HG03520 (cell line): ENCODE data around the gene WDR75.
"Not testable (repeated sequence)": the region's sequence is repeated elsewhere in the genome, so short reads cannot be mapped to it uniquely, and the experiment has no call there.

Source experiments
- ATAC-seq: cut with Tn5 transposase; IDR thresholded peaks from one replicate; pipeline ENCODE4 v1.9.1; 2021; ENCODE audit warnings: mild to moderate bottlenecking, moderate library complexity; ENCODE audit not compliant: unreplicated experiment

WDR75 gene

DNA sequence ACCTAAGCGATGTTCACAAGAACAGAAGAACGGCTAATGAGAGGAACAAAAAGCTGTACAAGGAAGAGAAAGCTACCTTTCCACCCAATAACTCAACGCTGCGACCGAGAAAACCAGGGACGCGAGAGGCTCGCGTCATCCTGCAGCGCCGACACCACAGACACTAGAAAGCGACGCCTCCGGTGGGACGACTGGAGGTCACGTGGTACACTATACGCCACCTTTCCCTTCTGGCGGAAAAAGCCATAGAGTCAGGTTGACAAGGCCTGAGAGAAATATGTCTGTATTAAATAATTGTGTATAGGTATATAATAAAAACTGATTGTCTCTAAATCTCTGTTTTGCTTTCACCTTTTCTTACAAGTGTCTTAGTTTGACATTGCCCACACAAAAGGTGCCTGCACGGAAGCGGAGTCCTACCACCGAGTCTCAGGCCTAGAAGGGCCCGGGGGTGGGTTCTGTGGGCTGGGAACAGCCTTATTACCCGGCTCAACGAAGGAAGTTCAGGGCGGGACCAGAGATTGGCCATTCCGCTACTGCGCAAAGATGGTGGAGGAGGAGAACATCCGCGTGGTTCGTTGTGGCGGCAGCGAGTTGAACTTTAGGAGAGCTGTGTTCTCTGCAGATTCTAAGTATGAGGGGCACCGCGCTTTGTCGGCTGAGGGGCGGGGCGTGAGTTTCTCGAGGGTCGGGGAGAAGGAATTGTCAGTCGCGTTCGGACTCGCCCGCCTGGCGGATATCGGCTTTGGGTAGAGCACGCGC lies at the start of gene WDR75:
Gene WDR75, plus strand, starts transcription at position 528 of the 762 bp plus-strand sequence. Its CDS starts 19 bp downstream, at position 547.
- peak; percentile 83 for ATAC-seq

DNA sequence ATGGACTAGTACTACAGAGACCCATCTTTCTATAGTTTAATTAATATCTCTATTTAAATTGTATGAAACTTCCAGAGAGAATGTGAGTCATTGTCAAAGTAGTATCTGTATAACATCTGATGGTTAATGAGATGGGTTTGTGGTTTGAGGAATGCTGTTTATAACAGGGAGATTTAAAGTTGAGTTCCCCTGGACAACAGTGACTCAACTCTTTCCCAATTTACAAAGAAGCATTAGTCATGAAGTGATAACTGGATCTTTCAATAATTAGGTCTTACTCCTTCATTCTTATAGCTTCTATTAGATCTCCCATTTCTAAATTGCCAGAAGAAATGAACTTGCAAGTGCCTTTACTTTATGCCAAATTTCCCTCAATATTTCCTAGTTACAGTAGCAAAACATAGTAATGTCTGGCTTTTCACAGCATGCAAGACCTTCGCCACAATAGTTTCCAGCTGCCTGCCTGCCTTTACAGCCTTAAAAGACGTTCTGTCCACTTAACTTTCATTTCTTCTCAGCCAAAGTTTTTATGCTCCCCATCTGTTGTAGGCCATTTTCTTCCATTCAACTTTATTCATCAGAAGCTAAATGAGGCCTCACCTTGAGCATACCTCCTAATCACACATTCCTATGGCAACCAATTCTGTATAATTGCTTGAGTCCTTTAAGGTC lies 47.7 kb upstream of the WDR75 start:
- ATAC-seq: no peak

- no peak for ATAC-seq
Observed at GRCh38 chr2:189394525-189394924, 46.7 kb upstream of the WDR75 start.

GRCh38 chr2:189402932-189403331 lies 38.3 kb upstream of the WDR75 start:
- no peak for ATAC-seq

GRCh38 chr2:189406586-189407233 lies 34.6 kb upstream of the WDR75 start:
- ATAC-seq: no peak

DNA sequence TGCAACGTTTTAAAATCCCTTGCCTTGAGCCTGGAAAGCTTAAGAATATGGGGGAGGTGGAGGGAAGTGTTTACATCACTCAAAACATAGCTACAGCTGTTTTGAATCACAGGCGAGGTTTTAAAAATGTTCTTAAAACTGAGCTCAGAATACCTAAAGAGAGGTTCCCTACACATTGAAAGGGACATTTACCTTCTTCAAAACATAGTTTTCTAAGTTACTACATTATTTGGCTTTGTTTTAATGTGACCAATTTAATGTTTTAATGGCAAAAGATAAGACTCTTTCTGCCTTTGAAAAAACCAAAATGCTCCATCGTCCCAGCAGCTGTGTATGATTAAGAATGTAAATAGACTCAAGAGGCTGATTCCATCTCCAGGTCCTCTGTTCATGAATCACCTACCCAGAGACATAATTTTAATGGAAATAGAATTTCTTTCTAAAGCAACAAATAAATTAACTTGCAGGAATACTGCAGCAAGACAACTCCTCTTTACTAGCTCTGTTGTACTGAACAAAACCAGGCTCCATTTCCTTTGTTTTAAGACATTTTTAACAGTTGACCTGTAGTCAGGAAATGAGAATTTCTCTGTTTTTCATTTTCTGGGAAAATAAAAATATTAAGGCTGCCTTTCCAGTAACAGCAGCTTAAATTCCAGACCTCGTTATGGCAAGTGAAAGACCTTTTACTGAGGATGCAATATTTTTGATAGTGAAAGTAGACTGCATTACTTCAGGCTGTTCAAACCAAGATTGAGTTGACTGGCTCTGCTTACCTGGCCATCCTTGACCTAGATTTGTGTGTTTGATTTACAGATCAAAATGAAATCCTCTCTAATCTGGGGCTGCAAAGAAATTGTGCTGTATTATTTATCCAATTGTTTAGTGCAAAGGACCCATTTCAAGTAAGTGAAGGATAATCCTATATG lies 33.7 kb upstream of the WDR75 start:
- ATAC-seq: no peak

DNA sequence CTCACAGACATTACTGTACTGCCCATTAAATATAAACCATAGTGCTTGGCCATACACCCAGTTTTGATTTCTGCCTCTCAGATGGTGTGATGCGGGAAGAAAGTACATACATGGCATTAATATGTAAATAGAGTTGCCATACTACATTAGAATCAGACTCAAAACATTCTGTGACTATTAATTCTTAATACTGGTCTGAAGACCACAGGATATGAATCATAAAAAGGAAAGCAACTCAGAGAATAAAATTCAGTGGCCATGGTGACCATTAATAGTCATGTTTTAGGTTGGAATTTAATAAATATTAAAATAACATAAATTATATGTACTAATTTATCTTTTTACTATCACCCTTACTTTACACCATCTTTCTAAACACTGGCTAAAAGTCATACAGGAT lies 33.0 kb upstream of the WDR75 start:
- ATAC-seq: no peak

- no peak for ATAC-seq
Observed at GRCh38 chr2:189409131-189409530, 32.1 kb upstream of the WDR75 start.

GRCh38 chr2:189409647-189410046 lies 31.6 kb upstream of the WDR75 start:
- ATAC-seq: no peak

- ATAC-seq: no peak
Observed at GRCh38 chr2:189411860-189412259, 29.4 kb upstream of the WDR75 start.

DNA sequence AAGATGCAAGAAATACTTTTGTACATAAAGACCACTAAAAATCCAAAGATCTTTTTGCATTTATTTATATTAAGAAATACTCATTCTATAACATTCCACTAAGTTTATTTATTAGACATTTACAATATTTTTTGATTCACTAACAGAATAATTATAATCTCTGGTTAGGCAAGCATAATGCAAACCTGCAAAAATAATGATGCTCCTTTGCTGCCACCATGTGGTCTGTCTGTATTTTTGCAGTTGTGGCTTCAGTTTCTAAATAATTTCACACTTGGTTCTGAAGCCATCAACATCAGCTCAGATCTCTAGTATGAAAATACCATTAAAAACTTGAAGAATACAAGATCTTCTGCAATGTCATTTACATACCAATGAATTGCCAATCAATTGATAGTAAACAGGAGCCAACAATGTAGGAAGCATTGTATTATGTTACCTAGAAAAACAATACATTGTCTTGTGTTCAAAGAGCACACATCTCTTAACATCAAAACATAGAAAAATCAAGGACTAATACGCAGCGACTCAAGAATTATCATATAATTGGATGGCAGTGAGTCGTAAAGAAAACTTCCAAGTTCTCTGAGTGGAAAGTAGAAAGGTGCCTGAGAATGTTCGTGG lies 28.8 kb upstream of the WDR75 start:
- ATAC-seq: peak; percentile 94

DNA sequence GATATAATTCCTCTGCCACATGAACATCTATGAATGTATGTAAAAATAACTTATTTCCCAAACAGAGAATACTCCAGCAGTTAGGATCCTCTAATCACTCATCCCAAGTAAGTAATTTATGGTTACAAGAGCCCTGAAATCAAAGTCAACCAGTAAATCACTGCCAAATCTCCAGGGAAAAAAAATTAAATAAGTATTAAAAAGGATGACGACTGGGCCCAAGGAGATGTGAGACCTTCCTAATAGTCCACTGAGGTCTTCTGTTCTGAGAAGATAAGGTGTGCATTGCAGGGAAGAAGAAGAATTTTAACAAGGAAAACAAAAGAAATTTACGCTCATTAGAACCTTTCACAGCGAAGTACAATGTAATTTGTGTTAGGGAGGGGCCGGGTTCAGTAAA lies 28.0 kb upstream of the WDR75 start:
- no peak for ATAC-seq

DNA sequence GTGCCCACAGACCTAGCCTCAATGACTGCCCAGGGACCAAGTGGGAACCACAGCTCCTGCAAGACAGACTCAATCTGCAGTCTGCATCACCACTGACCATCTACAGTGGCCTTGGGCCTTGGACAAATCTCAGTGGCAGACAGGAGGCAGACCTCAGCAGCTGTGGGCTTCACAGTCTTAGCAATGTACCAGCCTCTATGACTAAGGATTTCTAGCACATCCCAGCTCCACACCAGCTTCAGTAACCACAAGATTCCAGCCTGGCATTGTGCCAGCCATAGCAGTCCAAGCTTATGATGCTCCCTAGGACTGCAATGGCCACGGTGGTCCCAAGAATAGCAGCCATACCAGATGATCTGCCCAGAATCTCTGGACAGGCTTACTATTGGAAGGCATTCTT lies 19.6 kb upstream of the WDR75 start:
- ATAC-seq: no peak

GRCh38 chr2:189424961-189425360 lies 16.3 kb upstream of the WDR75 start:
- ATAC-seq: no peak

GRCh38 chr2:189425676-189426075 lies 15.6 kb upstream of the WDR75 start:
- ATAC-seq: no peak

GRCh38 chr2:189426886-189427285 lies 14.4 kb upstream of the WDR75 start:
- no peak for ATAC-seq

DNA sequence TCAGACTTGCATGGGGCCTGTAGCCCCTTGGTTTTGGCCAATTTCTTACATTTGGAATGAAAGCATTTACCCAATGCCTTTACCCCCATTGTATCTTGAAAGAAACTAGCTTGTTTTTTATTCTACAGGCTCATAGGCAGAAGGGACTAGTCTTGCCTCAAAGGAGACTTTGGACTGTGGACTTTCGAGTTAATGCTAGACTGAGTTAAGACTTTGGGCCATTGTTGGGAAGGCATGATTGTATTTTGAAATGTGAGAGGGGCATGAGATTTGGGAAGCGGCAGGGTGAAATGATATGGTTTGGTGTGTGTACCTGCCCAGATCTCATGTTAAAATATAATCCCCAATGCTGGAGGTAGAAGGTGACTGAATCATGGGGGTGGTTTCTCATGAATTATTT lies 13.4 kb upstream of the WDR75 start:
- ATAC-seq: no peak

DNA sequence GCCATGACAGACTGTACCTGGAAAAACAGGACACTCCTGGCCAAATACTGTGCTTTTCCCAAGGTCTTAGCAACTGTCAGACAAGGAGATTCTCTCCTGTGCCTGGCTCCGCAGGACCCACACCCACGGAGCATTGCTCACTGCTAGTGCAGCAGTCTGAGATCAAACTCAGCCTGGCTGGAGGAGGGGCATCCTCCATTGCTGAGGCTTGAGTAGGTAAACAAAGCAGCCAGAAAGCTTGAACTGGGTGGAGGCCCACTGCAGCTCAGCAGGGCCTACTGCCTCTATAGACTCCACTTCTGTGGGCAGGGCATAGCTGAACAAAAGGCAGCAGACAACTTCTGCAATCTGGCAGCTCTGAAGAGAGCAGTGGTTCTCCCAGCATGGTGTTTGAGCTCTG lies 10.8 kb upstream of the WDR75 start:
- ATAC-seq: not testable (repeated sequence)

DNA sequence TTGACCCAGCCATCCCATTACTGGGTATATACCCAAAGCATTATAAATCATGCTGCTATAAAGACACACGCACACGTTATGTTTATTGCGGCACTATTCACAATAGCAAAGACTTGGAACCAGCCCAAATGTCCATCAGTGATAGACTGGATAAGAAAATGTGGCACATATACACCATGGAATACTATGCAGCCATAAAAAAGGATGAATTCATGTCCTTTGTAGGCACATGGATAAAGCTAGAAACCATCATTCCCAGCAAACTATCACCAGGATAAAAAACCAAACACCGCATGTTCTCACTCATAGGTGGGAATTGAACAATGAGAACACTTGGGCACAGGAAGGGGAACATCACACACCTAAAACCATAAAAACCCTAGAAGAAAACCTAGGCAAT lies 5.5 kb upstream of the WDR75 start:
- not testable (repeated sequence) for ATAC-seq

DNA sequence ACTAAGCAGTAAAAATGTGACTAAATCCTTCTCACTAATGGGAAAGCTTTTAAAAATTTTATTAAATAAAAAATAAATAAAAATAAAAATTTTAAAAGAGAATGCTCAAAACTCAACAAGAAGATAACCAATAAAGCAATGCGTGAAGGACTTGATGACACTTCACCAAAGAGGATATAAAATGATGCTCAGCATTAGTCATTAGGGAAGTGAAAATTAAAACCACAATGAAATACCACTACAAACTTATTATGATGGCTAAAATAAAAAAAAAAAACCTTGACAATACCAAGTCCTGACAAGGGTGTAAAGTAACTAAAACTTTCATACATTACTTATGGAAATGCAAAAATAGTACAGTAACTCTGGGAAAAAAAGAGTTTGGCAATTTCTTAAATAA lies 3.3 kb upstream of the WDR75 start:
- ATAC-seq: no peak
